AG10803 (cell line): Measurements from ENCODE around the gene LRFN3.

ENCODE experiments used
- DNase-seq: peaks from one replicate; pipeline ENCODE4 v3.0.0; 2010; ENCODE audit warnings: low read depth
- H3K4me3 ChIP-seq: 2 replicates; pipeline ENCODE4 v1.5.1; 2011; ENCODE audit warnings: mild to moderate bottlenecking, low read length, control low read depth
- TF ChIP-seq, protein P1 (sequence below): conservative IDR thresholded peaks from 2 replicates; pipeline ENCODE4 v1.5.1; 2011; ENCODE audit warnings: mild to moderate bottlenecking, low read length, control low read depth, inconsistent platforms

The LRFN3 gene

DNA sequence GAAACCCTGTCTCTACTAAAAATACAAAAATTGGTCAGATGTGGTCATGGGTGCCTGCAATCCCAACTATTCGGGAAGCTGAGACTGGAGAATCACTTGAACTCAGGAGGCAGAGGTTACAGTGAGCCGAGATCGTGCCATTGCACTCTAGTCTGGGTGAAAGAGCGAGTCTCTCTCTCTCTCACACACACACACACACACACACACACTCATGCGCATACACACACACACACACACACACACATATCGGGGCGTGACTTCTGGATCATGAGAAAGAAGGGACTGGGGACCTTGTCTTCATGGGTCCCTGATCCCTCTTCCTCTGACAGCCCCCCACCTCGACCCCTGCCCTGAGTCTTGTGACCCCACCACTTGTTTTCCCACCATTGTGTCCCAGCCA, 47.0 kb downstream of the LRFN3 start:
- H3K4me3 ChIP-seq: no peak overlapping the region
- DNase-seq: no peak
- TF ChIP-seq, protein P1, sequence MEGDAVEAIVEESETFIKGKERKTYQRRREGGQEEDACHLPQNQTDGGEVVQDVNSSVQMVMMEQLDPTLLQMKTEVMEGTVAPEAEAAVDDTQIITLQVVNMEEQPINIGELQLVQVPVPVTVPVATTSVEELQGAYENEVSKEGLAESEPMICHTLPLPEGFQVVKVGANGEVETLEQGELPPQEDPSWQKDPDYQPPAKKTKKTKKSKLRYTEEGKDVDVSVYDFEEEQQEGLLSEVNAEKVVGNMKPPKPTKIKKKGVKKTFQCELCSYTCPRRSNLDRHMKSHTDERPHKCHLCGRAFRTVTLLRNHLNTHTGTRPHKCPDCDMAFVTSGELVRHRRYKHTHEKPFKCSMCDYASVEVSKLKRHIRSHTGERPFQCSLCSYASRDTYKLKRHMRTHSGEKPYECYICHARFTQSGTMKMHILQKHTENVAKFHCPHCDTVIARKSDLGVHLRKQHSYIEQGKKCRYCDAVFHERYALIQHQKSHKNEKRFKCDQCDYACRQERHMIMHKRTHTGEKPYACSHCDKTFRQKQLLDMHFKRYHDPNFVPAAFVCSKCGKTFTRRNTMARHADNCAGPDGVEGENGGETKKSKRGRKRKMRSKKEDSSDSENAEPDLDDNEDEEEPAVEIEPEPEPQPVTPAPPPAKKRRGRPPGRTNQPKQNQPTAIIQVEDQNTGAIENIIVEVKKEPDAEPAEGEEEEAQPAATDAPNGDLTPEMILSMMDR: no peak

- no peak for DNase-seq
- TF ChIP-seq, protein P1: no peak
- no peak overlapping the region for H3K4me3 ChIP-seq
Measured at GRCh38 chr19:35986111-35986510, 49.9 kb downstream of the LRFN3 start.

DNA sequence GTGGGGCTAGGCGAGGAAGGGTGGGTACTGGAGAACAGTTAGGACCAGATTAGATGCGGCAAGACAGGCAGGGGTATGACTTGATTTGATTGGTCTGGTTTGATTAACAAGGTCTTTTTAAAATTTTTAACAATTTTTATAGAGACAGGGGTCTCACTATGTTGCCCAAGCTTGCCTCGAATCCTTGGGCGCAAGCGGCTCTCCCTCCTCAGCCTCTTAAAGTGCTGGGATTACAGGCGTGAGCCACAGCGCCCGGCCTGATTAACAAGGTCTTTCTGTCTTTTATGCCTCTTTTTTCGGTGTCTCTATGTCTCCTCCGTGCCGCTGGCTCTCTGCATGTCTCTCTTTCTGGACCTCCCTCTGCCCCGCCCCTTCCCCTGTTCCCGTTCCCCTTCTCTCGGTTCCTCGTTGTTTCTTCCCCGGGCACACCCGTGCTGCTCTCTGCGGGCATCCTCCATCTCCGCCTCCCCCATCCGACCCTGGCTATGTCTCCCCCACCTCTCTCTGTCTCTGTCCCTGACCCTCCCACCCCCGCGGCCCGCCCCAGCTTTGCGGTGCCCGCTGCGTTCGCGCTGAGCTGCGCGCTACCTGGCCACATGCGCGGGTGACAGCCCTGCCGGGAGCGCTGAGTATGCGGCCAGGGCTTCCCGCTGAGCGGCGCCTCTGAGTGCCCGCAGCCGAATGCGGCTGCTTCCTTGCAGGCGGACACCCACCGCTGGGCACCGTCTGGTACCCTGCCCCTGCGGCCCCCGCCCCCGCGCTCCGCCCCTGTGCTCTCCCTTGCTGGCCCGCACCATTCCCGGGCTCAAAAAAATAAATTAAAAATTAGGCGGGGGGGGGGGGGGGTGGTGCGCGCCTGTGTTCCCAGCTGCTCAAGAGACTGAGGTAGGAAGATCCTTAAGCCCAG, 50.7 kb downstream of the LRFN3 start:
- DNase-seq: no peak
- TF ChIP-seq, protein P1: no peak
- peak overlapping the region; percentile 26 for H3K4me3 ChIP-seq

GRCh38 chr19:35987571-35987896, 51.4 kb downstream of the LRFN3 start:
- DNase-seq: no peak
- TF ChIP-seq, protein P1: no peak
- no peak overlapping the region for H3K4me3 ChIP-seq

DNA sequence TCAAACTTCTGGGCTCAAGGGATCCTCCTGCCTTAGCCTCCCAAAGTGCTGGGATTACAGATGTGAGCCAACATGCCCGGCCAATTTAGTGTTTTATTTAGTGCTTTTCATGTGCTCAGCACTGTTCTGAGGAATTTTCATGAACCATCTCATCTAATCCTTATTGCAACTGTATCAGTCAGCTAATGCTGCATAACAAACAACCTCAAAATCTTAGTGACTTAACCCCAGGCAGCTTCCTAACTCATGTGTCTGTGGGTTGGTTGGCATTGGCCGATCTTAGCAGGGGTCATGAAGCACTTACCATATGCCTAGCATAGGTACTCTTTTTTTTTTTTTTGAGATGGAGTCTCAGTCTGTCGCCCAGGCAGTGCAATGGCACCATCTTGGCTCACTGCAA, 52.6 kb downstream of the LRFN3 start:
- DNase-seq: no peak
- H3K4me3 ChIP-seq: no peak overlapping the region
- TF ChIP-seq, protein P1: no peak

DNA sequence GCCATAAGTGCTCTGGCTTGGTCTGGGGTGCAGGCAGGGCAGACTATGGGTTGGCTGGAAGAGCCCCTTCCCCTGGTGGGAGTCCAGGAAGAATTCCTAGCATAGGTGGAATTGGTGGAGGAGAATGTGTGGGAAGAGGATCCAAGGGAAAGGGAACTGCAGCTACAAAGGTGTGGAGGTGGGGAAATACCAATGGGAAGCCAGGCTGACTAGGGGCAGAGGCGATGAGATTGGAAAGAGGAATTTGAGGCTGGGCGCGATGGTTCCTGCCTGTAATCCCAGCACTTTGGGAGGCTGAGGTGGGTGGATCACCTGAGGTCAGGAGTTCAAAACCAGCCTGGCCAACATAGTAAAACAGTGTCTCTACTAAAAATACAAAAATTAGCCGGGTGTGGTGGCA, 54.0 kb downstream of the LRFN3 start:
- no peak overlapping the region for H3K4me3 ChIP-seq
- TF ChIP-seq, protein P1: no peak
- no peak for DNase-seq

GRCh38 chr19:35990771-35991730, 54.9 kb downstream of the LRFN3 start:
- TF ChIP-seq, protein P1: no peak
- no peak overlapping the region for H3K4me3 ChIP-seq
- no peak for DNase-seq
